ENCODE measurements around the gene SLC6A9. TPM values are rescaled to one million over a fixed set of nuclear protein-coding genes. Genes with fewer than 3 reads are reported as not detected.

The SLC6A9 gene
- total and polyA plus RNA-seq, 12 donors, result 11.8 to 198 (median 23.5) TPM

DNA sequence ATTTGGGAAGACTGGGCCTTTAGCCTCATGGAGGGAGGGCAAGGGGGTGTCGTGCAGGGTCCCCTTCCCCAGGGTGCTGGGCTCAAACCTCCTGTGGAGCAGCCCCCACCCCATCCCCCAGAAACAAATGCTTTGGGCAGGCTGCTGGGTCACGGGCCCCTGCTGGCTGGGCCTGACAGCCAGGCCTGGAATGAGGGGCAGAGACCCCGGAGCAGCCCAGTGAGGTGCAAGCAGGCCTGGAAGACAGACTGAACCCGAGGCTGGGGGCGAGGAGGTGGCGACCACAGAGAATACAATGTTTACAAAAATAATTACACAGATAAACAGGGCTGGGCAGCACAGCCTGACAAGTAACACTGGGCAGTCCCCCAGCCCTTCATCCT is 34.5 kb downstream of the SLC6A9 start:
- 80 to 85% (median 82%) methylated on average over 4 to 6 of the region's 6 CpGs for WGBS, 4 donors
- intact Hi-C loops (cut with DNase I), result no loop called here
- Histone ChIP-seq H3K27me3 (no peaks in the 10 kb centered on the region), H3K4me3 (no peak overlapping the region), H3K36me3 (replicated peaks in 1 of 2) (peaks cover 0 to 6% of the 10 kb centered on the region in 2 donors), H3K4me1 (replicated peaks in 1 of 2) (peaks cover 0 to 5% of the 10 kb centered on the region in 2 donors), H3K27ac (no peak overlapping the region), H3K9me3 (replicated peaks in 1 of 3) (no peaks in the 10 kb centered on the region)
- TF ChIP-seq, protein P1, sequence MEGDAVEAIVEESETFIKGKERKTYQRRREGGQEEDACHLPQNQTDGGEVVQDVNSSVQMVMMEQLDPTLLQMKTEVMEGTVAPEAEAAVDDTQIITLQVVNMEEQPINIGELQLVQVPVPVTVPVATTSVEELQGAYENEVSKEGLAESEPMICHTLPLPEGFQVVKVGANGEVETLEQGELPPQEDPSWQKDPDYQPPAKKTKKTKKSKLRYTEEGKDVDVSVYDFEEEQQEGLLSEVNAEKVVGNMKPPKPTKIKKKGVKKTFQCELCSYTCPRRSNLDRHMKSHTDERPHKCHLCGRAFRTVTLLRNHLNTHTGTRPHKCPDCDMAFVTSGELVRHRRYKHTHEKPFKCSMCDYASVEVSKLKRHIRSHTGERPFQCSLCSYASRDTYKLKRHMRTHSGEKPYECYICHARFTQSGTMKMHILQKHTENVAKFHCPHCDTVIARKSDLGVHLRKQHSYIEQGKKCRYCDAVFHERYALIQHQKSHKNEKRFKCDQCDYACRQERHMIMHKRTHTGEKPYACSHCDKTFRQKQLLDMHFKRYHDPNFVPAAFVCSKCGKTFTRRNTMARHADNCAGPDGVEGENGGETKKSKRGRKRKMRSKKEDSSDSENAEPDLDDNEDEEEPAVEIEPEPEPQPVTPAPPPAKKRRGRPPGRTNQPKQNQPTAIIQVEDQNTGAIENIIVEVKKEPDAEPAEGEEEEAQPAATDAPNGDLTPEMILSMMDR (IDR thresholded peaks at IDR 0.05), result no peak
- no peak for DNase-seq

DNA sequence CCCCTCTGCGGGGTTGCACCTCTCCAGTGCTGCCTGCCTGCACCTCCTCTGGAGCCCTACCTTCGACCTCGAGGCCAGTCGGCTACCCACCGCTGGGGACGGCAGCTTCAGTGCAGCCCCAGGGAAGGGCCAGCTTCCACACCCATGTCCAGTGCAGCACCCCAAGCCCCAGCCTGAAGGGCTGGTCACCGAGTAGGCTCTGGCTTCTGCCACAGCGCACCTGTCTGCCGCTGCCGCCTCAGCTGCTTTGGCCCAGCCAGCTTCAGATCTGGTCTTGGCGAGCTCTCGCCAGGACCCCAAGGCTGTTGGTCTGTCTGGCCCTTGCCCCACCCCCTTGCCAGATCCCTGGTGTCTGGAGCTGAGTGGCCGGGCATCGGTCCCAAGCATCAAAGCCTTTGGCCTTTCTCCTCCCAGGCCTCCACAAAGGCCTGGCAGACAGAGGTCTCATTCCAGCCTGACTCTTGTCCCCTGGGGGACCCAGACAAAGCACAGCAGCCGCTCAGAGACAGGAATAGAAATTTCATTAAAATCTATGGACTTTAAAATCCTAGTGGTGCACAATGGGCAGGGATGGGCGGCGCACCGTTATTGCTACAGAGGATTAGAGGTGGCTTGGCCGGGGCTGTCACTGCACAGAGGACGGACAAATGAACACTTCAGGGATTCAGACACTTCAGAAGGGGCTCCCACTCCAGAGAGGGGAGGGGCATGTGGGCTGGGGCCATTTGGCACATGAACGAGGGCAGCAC is 35.1 kb downstream of the SLC6A9 start:
- Histone ChIP-seq H3K4me1 (replicated peaks in 1 of 2) (peaks cover 0 to 6% of the 10 kb centered on the region in 2 donors), H3K27ac (no peak overlapping the region), H3K9me3 (replicated peaks in 1 of 3) (no peaks in the 10 kb centered on the region), H3K27me3 (no peaks in the 10 kb centered on the region), H3K36me3 (replicated peaks in 1 of 2) (peaks cover 0 to 6% of the 10 kb centered on the region in 2 donors), H3K4me3 (no peak overlapping the region)
- no peak for TF ChIP-seq POLR2A (IDR thresholded peaks at IDR 0.05)
- TF ChIP-seq, protein P1 (IDR thresholded peaks at IDR 0.05), result no peak
- DNase-seq, result no peak
- 82 to 89% (median 85%) methylated on average over 14 to 21 of the region's 21 CpGs for WGBS, 4 donors
- intact Hi-C loops (cut with DNase I), result no loop called here

DNA sequence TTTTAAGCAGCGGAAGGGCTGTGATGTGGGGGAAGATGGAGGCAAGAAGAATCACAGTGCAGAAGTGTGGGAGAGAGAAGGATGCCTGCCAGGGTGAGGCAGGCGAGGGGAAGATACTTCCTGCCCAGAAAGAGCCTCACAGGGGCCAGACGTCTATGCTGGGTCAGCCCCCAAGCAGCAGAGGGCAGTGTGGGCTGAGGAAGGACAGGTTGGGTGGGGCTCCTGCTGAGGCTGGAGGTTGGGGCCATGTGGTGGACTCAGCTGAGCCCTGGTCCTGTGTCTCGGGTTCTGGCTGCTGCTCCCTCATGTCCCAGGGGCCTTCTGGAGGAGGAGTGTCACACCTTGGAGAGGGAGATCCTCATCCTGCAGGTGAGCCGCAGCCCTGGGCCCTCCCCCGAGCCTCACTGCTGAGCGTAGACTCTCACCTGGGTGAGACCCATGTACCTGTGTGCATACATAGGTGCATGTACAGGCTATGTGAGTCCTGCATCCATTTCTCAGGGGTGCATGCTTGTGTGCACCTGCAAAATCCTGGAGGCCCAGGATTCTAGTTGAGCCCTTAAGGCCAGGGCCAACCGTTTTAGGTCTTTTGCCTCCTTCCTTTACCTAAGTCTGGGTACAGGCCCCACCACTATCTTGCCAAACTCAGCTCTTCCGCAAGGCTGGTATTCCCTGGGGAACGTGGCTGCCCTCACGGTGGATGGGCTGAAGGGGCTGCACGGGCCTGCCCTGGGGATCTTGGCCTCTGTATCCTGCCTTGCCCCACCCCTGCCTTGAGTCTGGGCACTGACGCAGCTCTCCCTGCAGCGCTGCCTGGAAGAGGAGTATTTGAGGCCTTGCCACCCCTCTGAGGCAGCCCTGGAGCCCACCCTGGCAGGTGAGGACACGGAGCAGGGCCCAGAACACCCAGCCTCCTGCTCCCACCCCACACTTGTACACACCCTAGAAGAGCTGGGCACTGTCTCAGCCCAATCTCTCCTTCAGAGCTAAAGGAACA is 36.2 kb downstream of the SLC6A9 start:
- no peak overlapping the region for H3K4me3 ChIP-seq
- TF ChIP-seq POLR2A (IDR thresholded peaks at IDR 0.05), result no peak
- TF ChIP-seq, protein P1 (IDR thresholded peaks at IDR 0.05), result no peak
- intact Hi-C loops (cut with DNase I), result no loop called here

DNA sequence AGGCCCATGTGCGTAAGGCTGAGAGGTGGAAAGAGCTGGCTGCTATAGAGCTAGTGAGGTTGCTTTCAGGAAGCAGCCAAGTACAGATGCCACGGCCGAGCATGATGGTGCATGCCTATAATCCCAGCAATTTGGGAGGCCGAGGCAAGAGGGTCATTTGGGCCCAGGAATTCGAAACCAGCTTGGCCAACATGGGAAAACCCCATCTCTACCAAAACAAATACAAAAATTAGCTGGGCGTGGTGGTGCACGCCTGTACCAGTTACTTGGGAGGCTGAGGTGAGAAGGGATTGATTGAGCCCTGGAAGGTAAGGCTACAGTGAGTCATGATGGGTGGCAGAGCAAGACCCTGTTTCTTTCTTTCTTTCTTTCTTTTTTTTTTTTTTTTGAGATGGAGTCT is 37.2 kb downstream of the SLC6A9 start:
- TF ChIP-seq, protein P1 (IDR thresholded peaks at IDR 0.05), result no peak
- no peak for TF ChIP-seq POLR2A (IDR thresholded peaks at IDR 0.05)
- 81 to 97% (median 94%) methylated on average over 5 to 7 of the region's 7 CpGs for WGBS, 4 donors
- peaks cover 7 to 11% of the 10 kb centered on the region in 2 donors for H3K4me1 ChIP-seq (replicated peaks in 1 of 2)
- H3K9me3 ChIP-seq (replicated peaks in 1 of 3), result no peaks in the 10 kb centered on the region
- no peaks in the 10 kb centered on the region for H3K27me3 ChIP-seq
- intact Hi-C loops (cut with DNase I), result no loop called here
- no peak overlapping the region for H3K27ac ChIP-seq
- H3K36me3 ChIP-seq (replicated peaks in 1 of 2), result no peaks in the 10 kb centered on the region
- no peak for DNase-seq
- no peak overlapping the region for H3K4me3 ChIP-seq

More for the DNA sequence above, 36.2 kb downstream of the SLC6A9 start:
- WGBS, 4 donors, result 64 to 86% (median 81%) methylated on average over 5 to 15 of the region's 15 CpGs
- Histone ChIP-seq H3K27ac (no peak overlapping the region), H3K9me3 (replicated peaks in 1 of 3) (no peaks in the 10 kb centered on the region), H3K36me3 (replicated peaks in 1 of 2) (peaks cover 0 to 6% of the 10 kb centered on the region in 2 donors), H3K27me3 (no peaks in the 10 kb centered on the region), H3K4me1 (replicated peaks in 1 of 2) (peaks cover 7 to 11% of the 10 kb centered on the region in 2 donors)
- no peak for DNase-seq

Data from adrenal gland (tissue), 12 donors.